Right lobe of liver (tissue), 4 donors: ENCODE results near the gene CALML4.

Experiments used
- CTCF ChIP-seq, 4 donors: fragments of 200-600 bp in 3 of 4; fragments of 450-650 bp in 1 of 4; IDR thresholded peaks; one replicate each; pipeline versions ENCODE4 v1.5.1 to v1.8.0; 2016 to 2022; ENCODE audit warnings: antibody characterized with exemption in 4 of 4, mild to moderate bottlenecking in 2 of 4
- POLR2A ChIP-seq: fragments of 450-650 bp; IDR thresholded peaks from one replicate; pipeline ENCODE4 v1.6.1; 2017; ENCODE audit warnings: antibody characterized with exemption, mild to moderate bottlenecking
- donor health status: DM: no; HTN: no; CAD: no.
- donor health status: DM: no; HTN: no; CAD: no.
- donor health status: DM: no; HTN: yes; CAD: no.

GRCh38 chr15:68143785-68144184 lies 61.3 kb downstream of the CALML4 start:
- no peak for TF ChIP-seq CTCF (IDR thresholded peaks at IDR 0.05)
- TF ChIP-seq POLR2A: no peak
